Trophoblast cell (in vitro differentiated cells and primary cell): ENCODE data around the gene SAV1.

Experiments used
- DNase-seq, 2 donors: peaks; one replicate each; pipeline ENCODE4 v3.0.0-alpha.2; 2016
- H2AFZ ChIP-seq: 2 replicates; pipeline ENCODE4 v1.6.1; 2013; ENCODE audit warnings: low read length, moderate library complexity, mild to moderate bottlenecking; ENCODE audit not compliant: insufficient read depth, poor library complexity
- H2AK5ac ChIP-seq: 2 replicates; pipeline ENCODE4 v1.6.1; 2013; ENCODE audit warnings: mild to moderate bottlenecking, low read length
- H2BK120ac ChIP-seq: 2 replicates; pipeline ENCODE4 v1.6.1; 2013; ENCODE audit warnings: low read length, mild to moderate bottlenecking, moderate library complexity; ENCODE audit not compliant: insufficient read depth, poor library complexity
- H2BK12ac ChIP-seq: 2 replicates; pipeline ENCODE4 v1.6.1; 2013; ENCODE audit warnings: mild to moderate bottlenecking, low read length, moderate library complexity
- H2BK5ac ChIP-seq: 2 replicates; pipeline ENCODE4 v1.6.1; 2013; ENCODE audit warnings: low read length, low read depth, moderate library complexity, mild to moderate bottlenecking; ENCODE audit not compliant: poor library complexity
- H3K14ac ChIP-seq: 2 replicates; pipeline ENCODE4 v1.6.1; 2013; ENCODE audit warnings: mild to moderate bottlenecking, low read length
- H3K18ac ChIP-seq: 2 replicates; pipeline ENCODE4 v1.6.1; 2013; ENCODE audit warnings: mild to moderate bottlenecking, low read length
- H3K23ac ChIP-seq: 2 replicates; pipeline ENCODE4 v1.6.1; 2013; ENCODE audit warnings: low read length
- H3K27ac ChIP-seq: 2 replicates; pipeline ENCODE4 v1.5.1; 2013; ENCODE audit warnings: low read depth, mild to moderate bottlenecking, inconsistent platforms, low read length, moderate library complexity
- H3K27me3 ChIP-seq: 2 replicates; pipeline ENCODE4 v1.6.1; 2013; ENCODE audit warnings: inconsistent platforms, mild to moderate bottlenecking, low read length, moderate library complexity; ENCODE audit not compliant: insufficient read depth
- H3K36me3 ChIP-seq, 2 experiments: 1 replicate in 1 of 2; 2 replicates in 1 of 2; pipeline ENCODE4 v1.6.1; 2013; ENCODE audit warnings: low read length in 2 of 2, mild to moderate bottlenecking in 2 of 2, moderate library complexity in 1 of 2; ENCODE audit not compliant: insufficient read depth in 2 of 2, control insufficient read depth in 1 of 2
- H3K4ac ChIP-seq: 2 replicates; pipeline ENCODE4 v1.6.1; 2013; ENCODE audit warnings: low read depth, mild to moderate bottlenecking, low read length, moderate library complexity
- H3K4me1 ChIP-seq, 2 experiments: 1 replicate in 1 of 2; 2 replicates in 1 of 2; pipeline ENCODE4 v1.6.1; 2013; ENCODE audit warnings: low read length in 2 of 2, mild to moderate bottlenecking in 2 of 2, moderate library complexity in 1 of 2; ENCODE audit not compliant: insufficient read depth in 2 of 2, control insufficient read depth in 1 of 2
- H3K4me2 ChIP-seq: 2 replicates; pipeline ENCODE4 v1.6.1; 2013; ENCODE audit warnings: inconsistent platforms, mild to moderate bottlenecking, low read length, moderate library complexity
- H3K4me3 ChIP-seq: 2 replicates; pipeline ENCODE4 v1.5.1; 2013; ENCODE audit warnings: mild to moderate bottlenecking, low read depth, low read length, inconsistent platforms
- H3K79me1 ChIP-seq: one replicate; pipeline ENCODE4 v1.6.1; 2013; ENCODE audit warnings: low read length
- H3K79me2 ChIP-seq: 2 replicates; pipeline ENCODE4 v1.6.1; 2013; ENCODE audit warnings: low read length, mild to moderate bottlenecking; ENCODE audit not compliant: control insufficient read depth, insufficient read depth, poor library complexity
- H3K9ac ChIP-seq: 2 replicates; pipeline ENCODE4 v1.6.1; 2013; ENCODE audit warnings: mild to moderate bottlenecking, low read length
- H3K9me3 ChIP-seq: 2 replicates; pipeline ENCODE4 v1.6.1; 2013; ENCODE audit warnings: low read depth, mild to moderate bottlenecking, control low read depth, inconsistent platforms, low read length; ENCODE audit not compliant: insufficient read depth
- H4K12ac ChIP-seq: 2 replicates; pipeline ENCODE4 v1.6.1; 2013; ENCODE audit warnings: low read depth, mild to moderate bottlenecking, low read length, moderate library complexity
- H4K8ac ChIP-seq: 2 replicates; pipeline ENCODE4 v1.6.1; 2013; ENCODE audit warnings: low read depth, mild to moderate bottlenecking, low read length, moderate library complexity
- H4K91ac ChIP-seq: one replicate; pipeline ENCODE4 v1.6.1; 2013; ENCODE audit warnings: low read depth, mild to moderate bottlenecking, low read length, moderate library complexity
- WGBS: extraction: QIAGEN DNeasy Blood & Tissue Kit; methylation state at CpG from one replicate; pipeline ENCODE4 v1.1.7; 2013; ENCODE audit warnings: missing lambda C conversion rate; ENCODE audit not compliant: insufficient read length, insufficient coverage; ENCODE audit errors: extremely low coverage; 5-methylcytosine and 5-hydroxymethylcytosine counted together

Gene SAV1

DNA sequence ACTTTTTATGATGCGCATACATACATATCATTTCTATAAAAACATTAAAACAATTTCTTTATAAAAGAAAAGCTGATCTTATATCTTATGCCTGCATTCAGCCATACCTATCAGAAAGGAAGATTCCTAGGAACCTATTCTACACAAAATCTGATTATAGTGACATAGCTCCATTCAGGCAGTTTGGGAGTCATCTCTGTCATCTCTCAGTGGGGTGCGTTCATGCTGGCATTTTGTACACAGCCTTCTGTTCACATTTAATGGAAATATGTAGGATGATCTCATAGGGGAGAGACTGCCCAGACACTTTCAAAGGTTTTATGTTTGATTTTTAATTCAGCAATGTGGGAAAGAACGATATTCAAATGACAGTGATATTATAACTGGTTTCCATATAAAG lies 55.3 kb downstream of the SAV1 start:
- H3K36me3 ChIP-seq: no peaks in the 10 kb centered on the region
- H3K79me2 ChIP-seq: no peaks in the 10 kb centered on the region
- no peak overlapping the region for H3K18ac ChIP-seq
- no peak overlapping the region for H4K12ac ChIP-seq
- H2AFZ ChIP-seq: no peak overlapping the region
- H4K91ac ChIP-seq: no peak overlapping the region
- H3K9me3 ChIP-seq: no peaks in the 10 kb centered on the region
- H2AK5ac ChIP-seq: no peak overlapping the region
- H3K4ac ChIP-seq: no peak overlapping the region
- no peaks in the 10 kb centered on the region for H3K27me3 ChIP-seq
- no peak overlapping the region for H3K9ac ChIP-seq
- no CpG with 5 or more reads among the region's 3 CpGs for WGBS
- no peak overlapping the region for H2BK120ac ChIP-seq
- no peak overlapping the region for H3K4me3 ChIP-seq
- H4K8ac ChIP-seq: no peak overlapping the region
- H3K27ac ChIP-seq: no peak overlapping the region
- H2BK5ac ChIP-seq: no peak overlapping the region
- H3K14ac ChIP-seq: no peak overlapping the region
- no peak overlapping the region for H3K23ac ChIP-seq
- H3K4me2 ChIP-seq: no peak overlapping the region
- no peaks in the 10 kb centered on the region for H3K4me1 ChIP-seq
- no peak overlapping the region for H2BK12ac ChIP-seq
- DNase-seq: no peak
- no peaks in the 10 kb centered on the region for H3K79me1 ChIP-seq

DNA sequence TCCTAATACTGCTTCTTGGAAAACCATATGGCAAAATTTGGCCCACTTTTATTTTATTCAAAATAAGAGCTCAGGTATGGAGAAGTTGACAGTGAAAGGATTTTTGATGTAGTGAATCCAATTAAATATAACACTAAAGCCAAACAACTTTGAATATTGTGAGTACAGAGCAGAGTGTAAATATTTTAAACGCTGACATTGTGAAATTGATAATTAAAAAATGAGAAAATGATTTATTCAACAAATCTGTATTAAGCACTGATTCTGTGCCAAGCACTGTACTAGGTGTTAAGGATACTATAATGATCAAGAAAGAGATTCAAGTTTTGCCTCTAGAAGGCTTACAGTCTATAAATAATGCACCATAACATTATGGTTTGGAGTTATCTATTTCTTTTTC lies 57.6 kb downstream of the SAV1 start:
- Histone ChIP-seq H2AFZ (no peak overlapping the region), H3K9me3 (no peaks in the 10 kb centered on the region), H2BK12ac (no peak overlapping the region), H3K18ac (no peak overlapping the region), H3K14ac (no peak overlapping the region), H3K79me1 (no peaks in the 10 kb centered on the region), H3K4me2 (no peak overlapping the region), H2BK5ac (no peak overlapping the region), H4K12ac (no peak overlapping the region), H3K27ac (no peak overlapping the region), H3K4me3 (no peak overlapping the region), H3K23ac (no peak overlapping the region), H3K4me1 (no peaks in the 10 kb centered on the region), H2AK5ac (no peak overlapping the region), H3K4ac (no peak overlapping the region), H4K8ac (no peak overlapping the region), H3K9ac (no peak overlapping the region), H2BK120ac (no peak overlapping the region), H3K79me2 (no peaks in the 10 kb centered on the region), H4K91ac (no peak overlapping the region), H3K36me3 (no peaks in the 10 kb centered on the region), H3K27me3 (no peaks in the 10 kb centered on the region)
- no peak for DNase-seq
- WGBS: no CpG with 5 or more reads among the region's 1 CpG

DNA sequence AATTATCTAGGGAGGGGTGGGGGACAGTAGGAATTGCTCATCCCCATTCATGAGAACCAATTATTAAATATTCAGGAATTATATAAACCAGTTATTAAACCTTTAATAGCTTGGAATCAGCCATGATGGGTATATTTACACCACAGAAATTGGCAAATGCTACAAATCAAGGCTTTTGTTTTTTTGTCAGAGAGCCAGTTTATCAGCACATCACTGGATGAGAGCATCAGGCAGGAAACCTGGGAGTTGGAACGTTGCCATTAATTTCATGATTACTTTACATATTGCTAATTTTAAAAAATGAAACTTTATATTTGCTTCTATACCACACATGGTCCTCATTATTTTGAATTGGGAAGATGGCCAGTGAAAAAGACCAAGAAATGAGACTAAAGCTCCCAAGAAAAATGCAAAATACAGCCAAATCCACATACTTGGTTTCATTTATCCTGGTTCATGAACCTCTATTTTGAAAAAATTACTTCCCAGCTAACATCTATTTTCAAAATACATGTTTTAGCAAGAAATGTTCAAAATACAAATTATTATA lies 59.7 kb downstream of the SAV1 start:
- Histone ChIP-seq H3K4me3 (no peak overlapping the region), H3K79me2 (no peaks in the 10 kb centered on the region), H3K9me3 (no peaks in the 10 kb centered on the region), H3K4ac (no peak overlapping the region), H3K36me3 (no peaks in the 10 kb centered on the region), H4K12ac (no peak overlapping the region), H3K4me2 (no peak overlapping the region), H2AK5ac (no peak overlapping the region), H3K14ac (no peak overlapping the region), H3K23ac (no peak overlapping the region), H2BK12ac (no peak overlapping the region), H3K79me1 (no peaks in the 10 kb centered on the region), H3K9ac (no peak overlapping the region), H2AFZ (no peak overlapping the region), H4K8ac (no peak overlapping the region), H3K18ac (no peak overlapping the region), H3K27me3 (no peaks in the 10 kb centered on the region), H4K91ac (no peak overlapping the region), H2BK120ac (no peak overlapping the region), H3K4me1 (no peaks in the 10 kb centered on the region), H2BK5ac (no peak overlapping the region), H3K27ac (no peak overlapping the region)
- DNase-seq: no peak
- no CpG with 5 or more reads among the region's 1 CpG for WGBS

DNA sequence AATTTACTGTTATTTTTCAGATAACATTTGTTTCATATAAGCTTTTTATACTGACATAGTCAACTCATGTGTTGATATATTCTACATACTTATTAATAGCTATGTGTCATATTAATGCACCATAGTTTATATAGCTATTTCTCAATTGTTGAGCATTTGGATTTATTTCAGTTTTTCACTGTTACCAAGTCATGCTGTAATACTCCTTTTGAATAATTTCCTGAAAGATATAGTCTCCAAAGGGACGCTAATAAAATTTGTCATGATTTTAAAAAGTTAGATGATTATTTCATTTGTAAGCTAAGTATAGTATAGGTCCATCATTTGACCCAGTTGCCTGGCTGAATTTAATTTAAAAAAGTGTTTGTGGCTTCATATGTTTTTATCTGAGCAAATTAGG lies 60.3 kb downstream of the SAV1 start:
- Histone ChIP-seq H3K4me2 (no peak overlapping the region), H3K4ac (no peak overlapping the region), H3K79me2 (no peaks in the 10 kb centered on the region), H3K14ac (no peak overlapping the region), H3K4me3 (no peak overlapping the region), H2BK120ac (no peak overlapping the region), H3K27me3 (no peaks in the 10 kb centered on the region), H4K8ac (no peak overlapping the region), H3K23ac (no peak overlapping the region), H3K4me1 (no peaks in the 10 kb centered on the region), H3K9me3 (no peaks in the 10 kb centered on the region), H3K79me1 (no peaks in the 10 kb centered on the region), H2BK12ac (no peak overlapping the region), H2AFZ (no peak overlapping the region), H3K36me3 (no peaks in the 10 kb centered on the region), H4K12ac (no peak overlapping the region), H3K27ac (no peak overlapping the region), H4K91ac (no peak overlapping the region), H3K9ac (no peak overlapping the region), H2BK5ac (no peak overlapping the region), H2AK5ac (no peak overlapping the region), H3K18ac (no peak overlapping the region)
- WGBS: no CpG with 5 or more reads among the region's 1 CpG
- no peak for DNase-seq
